C1 segment of cervical spinal cord (tissue), 14 donors: Measurements from ENCODE around the gene OTOF.
A peak's percentile ranks its signal among the peaks of the same experiment; 100 is the strongest.

Experiments
- DNase-seq, 14 donors: peaks; one replicate each; lab custom pipeline; 2025; lab: John Stamatoyannopoulos, UW

The OTOF gene

GRCh38 chr2:26477911-26478253 lies at the start of gene OTOF:
TSS of gene OTOF (minus strand) at chr2:26478124.
- peak in 3 of 14 donors; percentile 4 to 19 (median 14) for DNase-seq

GRCh38 chr2:26526589-26526988 lies 48.7 kb upstream of the OTOF start:
- no peak for DNase-seq

GRCh38 chr2:26526105-26526504 lies 48.2 kb upstream of the OTOF start:
- DNase-seq: no peak

GRCh38 chr2:26523750-26524149 lies 45.8 kb upstream of the OTOF start:
- no peak for DNase-seq

- no peak for DNase-seq
Observed at GRCh38 chr2:26522751-26523171, 44.8 kb upstream of the OTOF start.

GRCh38 chr2:26522325-26522724 lies 44.4 kb upstream of the OTOF start:
- no peak for DNase-seq

GRCh38 chr2:26521913-26522180 lies 43.9 kb upstream of the OTOF start:
- no peak for DNase-seq

- DNase-seq: no peak
Observed at GRCh38 chr2:26521054-26521912, 43.4 kb upstream of the OTOF start.

GRCh38 chr2:26520148-26520449 lies 42.2 kb upstream of the OTOF start:
- DNase-seq: no peak

GRCh38 chr2:26519396-26520147 lies 41.6 kb upstream of the OTOF start:
- no peak for DNase-seq

- no peak for DNase-seq
Observed at GRCh38 chr2:26516781-26517180, 38.9 kb upstream of the OTOF start.

GRCh38 chr2:26516246-26516645 lies 38.3 kb upstream of the OTOF start:
- no peak for DNase-seq

GRCh38 chr2:26515771-26516170 lies 37.8 kb upstream of the OTOF start:
- DNase-seq: no peak

- no peak for DNase-seq
Observed at GRCh38 chr2:26514045-26514444, 36.1 kb upstream of the OTOF start.

- no peak for DNase-seq
Observed at GRCh38 chr2:26513261-26513660, 35.3 kb upstream of the OTOF start.

- DNase-seq: no peak
Observed at GRCh38 chr2:26511466-26511865, 33.5 kb upstream of the OTOF start.

GRCh38 chr2:26510344-26510973 lies 32.5 kb upstream of the OTOF start:
- DNase-seq: no peak

GRCh38 chr2:26509141-26509540 lies 31.2 kb upstream of the OTOF start:
- no peak for DNase-seq

GRCh38 chr2:26507932-26508331 lies 30.0 kb upstream of the OTOF start:
- no peak for DNase-seq

- no peak for DNase-seq
Observed at GRCh38 chr2:26507088-26507487, 29.2 kb upstream of the OTOF start.

GRCh38 chr2:26506279-26506678 lies 28.4 kb upstream of the OTOF start:
- no peak for DNase-seq

GRCh38 chr2:26504002-26504401 lies 26.1 kb upstream of the OTOF start:
- peak in 1 of 14 donors; percentile 43 for DNase-seq
